K562 (cell line): ENCODE measurements around the gene BANF2. TPM values are rescaled to one million over a fixed set of nuclear protein-coding genes. Genes with fewer than 3 reads are reported as not detected.
"Not testable (repeated sequence)": the region's sequence is repeated elsewhere in the genome, so short reads cannot be mapped to it uniquely, and the experiment has no call there.

ENCODE experiments used
- ATAC-seq: fragments of 200-7000 bp; cut with Tn5 transposase; 3 replicates; pipeline ENCODE4 v1.9.1; 2020; ENCODE audit warnings: moderate library complexity
- BruUV-seq: library from RNA; stranded (reverse); fragments of 400-500 nt; replicated peaks from 2 replicates; lab custom pipeline; 2021; lab: Mats Ljungman, UMichigan
- CTCF ChIA-PET: fragments of 300-600 bp; formaldehyde crosslinking; extraction: SDS; loops from one replicate; lab custom pipeline; 2021; ENCODE audit warnings: low intra/inter-chr PET ratio; lab: Yijun Ruan, JAX
- POLR2A ChIA-PET: fragments of 300-600, 350-650 bp; sonication (Branson Sonifier 250); formaldehyde crosslinking; extraction: SDS; loops from one replicate; lab custom pipeline; 2021; ENCODE audit warnings: antibody characterized with exemption, inconsistent platforms; lab: Yijun Ruan, JAX
- DNase-seq, 4 experiments: peaks; one replicate each; pipeline versions ENCODE4 v3.0.0 to v3.0.0-alpha.2; 2011 to 2018; ENCODE audit warnings: low spot score in 3 of 4, mixed read lengths in 3 of 4; ENCODE audit errors: extremely low read depth in 1 of 4
- FAIRE-seq: peaks from 2 replicates; lab custom pipeline; 2011; peaks lifted over from hg19 to GRCh38; lab: Jason Lieb, UNC
- H2AFZ ChIP-seq: 2 replicates; pipeline ENCODE4 v1.6.0; 2011; ENCODE audit warnings: low read depth, low read length, control low read depth, inconsistent platforms
- H3K27ac ChIP-seq: fragments of 200-600 bp; 3 replicates; pipeline ENCODE4 v1.8.0; 2011; ENCODE audit warnings: low read depth, mild to moderate bottlenecking, control low read depth, inconsistent platforms, low read length, moderate library complexity, mixed read lengths; ENCODE audit errors: extremely low read depth
- H3K27me3 ChIP-seq, 2 experiments: fragments of 300-600 bp in 1 of 2; 2 replicates in 1 of 2; 3 replicates in 1 of 2; pipeline versions ENCODE4 v1.6.0 to v1.8.0; 2011; ENCODE audit warnings: inconsistent platforms in 2 of 2, low read length in 2 of 2, mild to moderate bottlenecking in 1 of 2, mixed read lengths in 1 of 2, moderate library complexity in 1 of 2; ENCODE audit not compliant: control insufficient read depth in 2 of 2, insufficient read depth in 2 of 2
- H3K36me3 ChIP-seq: fragments of 300-600 bp; 3 replicates; pipeline ENCODE4 v1.8.0; 2011; ENCODE audit warnings: mild to moderate bottlenecking, low read length, inconsistent platforms; ENCODE audit not compliant: control insufficient read depth, insufficient read depth
- H3K4me1 ChIP-seq, 2 experiments: fragments of 200-600 bp in 1 of 2; replicated peaks in 1 of 2; 2 replicates in 1 of 2; 3 replicates in 1 of 2; pipeline versions ENCODE4 v1.5.1 to v1.8.0; 2011; ENCODE audit warnings: inconsistent platforms in 2 of 2, low read length in 2 of 2, mild to moderate bottlenecking in 1 of 2, mixed read lengths in 1 of 2, moderate library complexity in 1 of 2; ENCODE audit not compliant: control insufficient read depth in 2 of 2, insufficient read depth in 2 of 2
- H3K4me2 ChIP-seq: 2 replicates; pipeline ENCODE4 v1.6.1; 2011; ENCODE audit warnings: low read length, control low read depth, inconsistent platforms, mixed read lengths; ENCODE audit not compliant: insufficient read depth
- H3K4me3 ChIP-seq: fragments of 200-600 bp; sonication (generic), shearing (Covaris generic); 2 replicates; pipeline ENCODE4 v1.5.1; 2016; ENCODE audit warnings: control low read depth, inconsistent platforms
- H3K79me2 ChIP-seq: fragments of 200-600 bp; 3 replicates; pipeline ENCODE4 v1.8.0; 2011; ENCODE audit warnings: low read length, inconsistent platforms; ENCODE audit not compliant: control insufficient read depth, insufficient read depth
- H3K9ac ChIP-seq, 2 experiments: 2 replicates each; pipeline versions ENCODE4 v1.6.0 to v1.6.1; 2011; ENCODE audit warnings: low read depth in 2 of 2, low read length in 2 of 2, control low read depth in 1 of 2, inconsistent platforms in 1 of 2, mild to moderate bottlenecking in 1 of 2, mixed read lengths in 1 of 2; ENCODE audit not compliant: insufficient read depth in 1 of 2
- H3K9me1 ChIP-seq: one replicate; pipeline ENCODE4 v1.6.0; 2011; ENCODE audit warnings: inconsistent platforms, mild to moderate bottlenecking, low read length, moderate library complexity; ENCODE audit not compliant: control insufficient read depth, insufficient read depth
- H3K9me3 ChIP-seq: replicated peaks from 2 replicates; pipeline ENCODE4 v1.5.1; 2011; ENCODE audit warnings: low read depth, low read length, inconsistent platforms; ENCODE audit not compliant: control insufficient read depth, insufficient read depth
- H4K20me1 ChIP-seq: replicated peaks from 2 replicates; pipeline ENCODE4 v1.6.1; 2011; ENCODE audit warnings: low read length, inconsistent platforms, mixed read lengths; ENCODE audit not compliant: control insufficient read depth, insufficient read depth
- E2F3 ChIP-seq: fragments of 250-450 bp; sonication (Bioruptor Pico); IDR thresholded peaks from 2 replicates; pipeline ENCODE4 v1.4.0; 2020; ENCODE audit warnings: mild to moderate bottlenecking
- HCFC1 ChIP-seq: IDR thresholded peaks from 2 replicates; pipeline ENCODE4 v1.6.1; 2012; ENCODE audit warnings: low read depth, low read length, improper control_type of control experiment
- NUFIP1 ChIP-seq: fragments of 450-650 bp; IDR thresholded peaks from 2 replicates; pipeline ENCODE4 v1.6.1; 2018; ENCODE audit not compliant: partially characterized antibody
- POLR3G ChIP-seq: IDR thresholded peaks from 2 replicates; pipeline ENCODE4 v1.6.1; 2011; ENCODE audit not compliant: insufficient read length, insufficient replicate concordance; ENCODE audit errors: extremely low read depth
- RCOR1 ChIP-seq, 2 experiments: IDR thresholded peaks; 2 replicates each; pipeline ENCODE4 v1.6.1; 2012; ENCODE audit warnings: low read depth in 2 of 2, low read length in 2 of 2, borderline replicate concordance in 1 of 2, improper control_type of control experiment in 1 of 2
- RUNX1 ChIP-seq: sonication (generic); IDR thresholded peaks from 2 replicates; pipeline ENCODE4 v1.6.1; 2016; ENCODE audit warnings: antibody characterized with exemption, low read depth
- TCF3 ChIP-seq: sonication (generic); formaldehyde crosslinking; IDR thresholded peaks from 2 replicates; pipeline ENCODE4 v1.4.0; 2020; ENCODE audit warnings: mild to moderate bottlenecking, missing genetic modification reagents
- XRCC5 ChIP-seq: fragments of 200-400 bp; formaldehyde crosslinking; IDR thresholded peaks from 2 replicates; pipeline ENCODE4 v1.6.1; 2017; ENCODE audit warnings: low read depth, mild to moderate bottlenecking, low read length
- ZNF133 ChIP-seq: fragments of 250-450 bp; sonication (Bioruptor Pico); IDR thresholded peaks from 2 replicates; pipeline ENCODE4 v1.4.0; 2020; ENCODE audit warnings: mild to moderate bottlenecking
- ZNF79 ChIP-seq: fragments of 250-450 bp; sonication (Bioruptor Pico); IDR thresholded peaks from 2 replicates; pipeline ENCODE4 v1.4.0; 2020; ENCODE audit warnings: low read depth, mild to moderate bottlenecking, moderate library complexity
- WGBS: fragments of 100-300 bp; shearing (Covaris generic); methylation state at CpG from one replicate; pipeline ENCODE4 v1.1.6; 2016; ENCODE audit warnings: low coverage, mixed read lengths; ENCODE audit not compliant: insufficient coverage; ENCODE audit errors: missing lambda C conversion rate; 5-methylcytosine and 5-hydroxymethylcytosine counted together
- in situ Hi-C: fragments of 300-500 bp; cut with MboI; formaldehyde crosslinking; loops from 4 replicates; pipeline ENCODE4 v1.15.0; 2018; ENCODE audit warnings: inconsistent platforms, mixed read lengths
- intact Hi-C: fragments of 100-400 bp; cut with micrococcal nuclease; formaldehyde crosslinking; loops from 2 replicates; pipeline ENCODE4 v1.14.2; 2022
- polyA plus RNA-seq, 8 experiments: library from polyadenylated mRNA; depleted of rRNA in 4 of 8; stranded (reverse) in 5 of 8; unstranded in 3 of 8; fragments of >200 nt; fragmentation: Nextera tagmentation in 2 of 8; fragmentation: Illumina TruSeq in 1 of 8; extraction: Ambion mirVana in 2 of 8; extraction: Trizol in 1 of 8; gene quantifications; 2 replicates each; pipeline versions ENCODE4 v1.2.1 to v1.2.3, GENCODE V29; 2011 to 2014; ENCODE audit warnings: inconsistent platforms in 1 of 8, missing spikeins in 1 of 8
- total RNA-seq, 7 experiments: library from RNA; depleted of rRNA in 6 of 7; stranded (reverse); fragments of >200 nt in 6 of 7; fragmentation: Illumina TruSeq in 2 of 7; extraction: Trizol in 2 of 7; gene quantifications; 2 replicates each; pipeline versions ENCODE4 v1.2.1 to v1.2.3, GENCODE V29; 2011 to 2021; ENCODE audit warnings: low replicate concordance in 1 of 7
- TF ChIP-seq, protein P1 (sequence below): fragments of 250-450 bp; sonication (Bioruptor Pico); IDR thresholded peaks from 2 replicates; pipeline ENCODE4 v1.4.0; 2020

The BANF2 gene
- total and polyA plus RNA-seq, 9 of the 15 experiments (the other 6 are each of a cell fraction or from before 2014, with no cell fraction given), result not detected

DNA sequence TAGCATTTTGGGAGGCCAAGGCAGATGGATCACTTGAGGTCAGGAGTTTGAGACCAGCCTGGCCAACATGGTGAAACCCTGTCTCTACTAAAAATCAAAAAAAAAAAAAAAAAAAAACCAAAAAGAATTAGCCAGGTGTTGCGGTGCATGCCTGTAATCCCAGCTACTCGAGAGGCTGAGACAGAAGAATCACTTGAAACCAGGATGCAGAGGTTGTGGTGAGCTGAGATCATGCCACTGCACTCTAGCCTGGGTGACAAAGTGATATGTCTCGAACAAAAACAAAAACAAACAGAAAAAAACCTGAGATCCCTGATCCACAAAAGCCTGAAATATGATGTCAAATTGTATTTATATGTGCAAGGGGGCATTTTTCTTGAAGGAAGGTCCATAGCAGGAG lies 8.2 kb downstream of the BANF2 start:
- H3K4me2 ChIP-seq, ATAC-seq, FAIRE-seq, H3K79me2 ChIP-seq, H3K9me1 ChIP-seq, H2AFZ ChIP-seq, BruUV-seq, CTCF ChIA-PET, H3K4me3 ChIP-seq, intact Hi-C loops, H4K20me1 ChIP-seq, H3K36me3 ChIP-seq, POLR2A ChIA-PET, H3K27ac ChIP-seq, H3K9ac ChIP-seq, H3K9me3 ChIP-seq, DNase-seq, H3K4me1 ChIP-seq, in situ Hi-C loops: not testable (repeated sequence)
- 0% methylated on average over 3 of the region's 3 CpGs for WGBS
- peaks cover 0 to 32% of the 10 kb centered on the region in 2 experiments; a peak in 3 of 5 replicates for H3K27me3 ChIP-seq

DNA sequence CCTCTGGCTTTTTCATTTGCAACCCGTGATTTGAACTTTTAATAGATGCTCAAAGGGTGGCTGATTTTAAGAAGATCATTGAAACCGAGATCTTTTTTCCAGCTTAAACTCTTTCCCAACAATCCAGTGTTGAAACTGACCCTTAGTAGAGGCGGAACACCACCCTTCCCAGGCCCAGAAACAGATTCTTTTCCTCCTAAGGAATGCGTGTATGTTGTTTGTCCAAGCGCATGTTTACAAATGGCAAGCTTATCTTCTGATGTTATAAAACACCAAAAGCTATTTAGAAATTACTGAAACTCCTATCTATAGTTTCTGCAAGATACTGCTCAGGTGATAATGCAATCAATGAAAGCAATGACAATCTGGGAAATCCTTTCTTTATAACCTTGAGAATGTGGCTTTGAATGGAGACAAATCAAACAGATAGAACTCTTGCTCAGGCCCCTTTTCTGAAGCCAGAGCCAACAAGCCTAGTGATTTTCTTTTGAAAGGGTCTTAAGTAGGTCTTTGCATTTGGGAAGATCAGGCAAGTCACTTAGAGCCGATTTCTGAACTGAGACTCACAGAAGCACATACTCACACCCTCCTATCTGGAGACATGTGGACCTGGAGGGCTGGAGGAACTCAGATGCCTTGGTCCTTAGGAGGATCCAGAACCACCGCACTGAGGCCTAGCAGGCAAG lies 9.1 kb downstream of the BANF2 start:
- no TSS peak for BruUV-seq
- H3K4me3 ChIP-seq, result no peak overlapping the region
- no peak overlapping the region for H3K27ac ChIP-seq
- CTCF ChIA-PET, result no interaction called here
- WGBS, result 5% methylated on average over 7 of the region's 7 CpGs
- no peak overlapping the region for H3K9ac ChIP-seq
- no peaks in the 10 kb centered on the region for H4K20me1 ChIP-seq
- H3K27me3 ChIP-seq, result peaks cover 0 to 32% of the 10 kb centered on the region in 2 experiments; a peak in 3 of 5 replicates
- no peak for ATAC-seq
- in situ Hi-C loops, result no loop called here
- no peak for DNase-seq
- FAIRE-seq, result no peak
- POLR2A ChIA-PET, result no interaction called here
- no peaks in the 10 kb centered on the region for H3K36me3 ChIP-seq
- H3K9me1 ChIP-seq, result no peaks in the 10 kb centered on the region
- no peaks in the 10 kb centered on the region for H3K9me3 ChIP-seq
- no peak overlapping the region for H2AFZ ChIP-seq
- peaks cover 0 to 6% of the 10 kb centered on the region in 2 experiments; a peak in 3 of 5 replicates for H3K4me1 ChIP-seq
- no peaks in the 10 kb centered on the region for H3K79me2 ChIP-seq
- no peak overlapping the region for H3K4me2 ChIP-seq
- intact Hi-C loops, result no loop called here
- no peak for TF ChIP-seq RCOR1 (IDR thresholded peaks at IDR 0.05; ENCODE audit: borderline replicate concordance in 1 of 2, low read depth in 2 of 2, low read length in 2 of 2)
- no peak for TF ChIP-seq ZNF133 (CRISPR knock-in tag)
- TF ChIP-seq, protein P1, sequence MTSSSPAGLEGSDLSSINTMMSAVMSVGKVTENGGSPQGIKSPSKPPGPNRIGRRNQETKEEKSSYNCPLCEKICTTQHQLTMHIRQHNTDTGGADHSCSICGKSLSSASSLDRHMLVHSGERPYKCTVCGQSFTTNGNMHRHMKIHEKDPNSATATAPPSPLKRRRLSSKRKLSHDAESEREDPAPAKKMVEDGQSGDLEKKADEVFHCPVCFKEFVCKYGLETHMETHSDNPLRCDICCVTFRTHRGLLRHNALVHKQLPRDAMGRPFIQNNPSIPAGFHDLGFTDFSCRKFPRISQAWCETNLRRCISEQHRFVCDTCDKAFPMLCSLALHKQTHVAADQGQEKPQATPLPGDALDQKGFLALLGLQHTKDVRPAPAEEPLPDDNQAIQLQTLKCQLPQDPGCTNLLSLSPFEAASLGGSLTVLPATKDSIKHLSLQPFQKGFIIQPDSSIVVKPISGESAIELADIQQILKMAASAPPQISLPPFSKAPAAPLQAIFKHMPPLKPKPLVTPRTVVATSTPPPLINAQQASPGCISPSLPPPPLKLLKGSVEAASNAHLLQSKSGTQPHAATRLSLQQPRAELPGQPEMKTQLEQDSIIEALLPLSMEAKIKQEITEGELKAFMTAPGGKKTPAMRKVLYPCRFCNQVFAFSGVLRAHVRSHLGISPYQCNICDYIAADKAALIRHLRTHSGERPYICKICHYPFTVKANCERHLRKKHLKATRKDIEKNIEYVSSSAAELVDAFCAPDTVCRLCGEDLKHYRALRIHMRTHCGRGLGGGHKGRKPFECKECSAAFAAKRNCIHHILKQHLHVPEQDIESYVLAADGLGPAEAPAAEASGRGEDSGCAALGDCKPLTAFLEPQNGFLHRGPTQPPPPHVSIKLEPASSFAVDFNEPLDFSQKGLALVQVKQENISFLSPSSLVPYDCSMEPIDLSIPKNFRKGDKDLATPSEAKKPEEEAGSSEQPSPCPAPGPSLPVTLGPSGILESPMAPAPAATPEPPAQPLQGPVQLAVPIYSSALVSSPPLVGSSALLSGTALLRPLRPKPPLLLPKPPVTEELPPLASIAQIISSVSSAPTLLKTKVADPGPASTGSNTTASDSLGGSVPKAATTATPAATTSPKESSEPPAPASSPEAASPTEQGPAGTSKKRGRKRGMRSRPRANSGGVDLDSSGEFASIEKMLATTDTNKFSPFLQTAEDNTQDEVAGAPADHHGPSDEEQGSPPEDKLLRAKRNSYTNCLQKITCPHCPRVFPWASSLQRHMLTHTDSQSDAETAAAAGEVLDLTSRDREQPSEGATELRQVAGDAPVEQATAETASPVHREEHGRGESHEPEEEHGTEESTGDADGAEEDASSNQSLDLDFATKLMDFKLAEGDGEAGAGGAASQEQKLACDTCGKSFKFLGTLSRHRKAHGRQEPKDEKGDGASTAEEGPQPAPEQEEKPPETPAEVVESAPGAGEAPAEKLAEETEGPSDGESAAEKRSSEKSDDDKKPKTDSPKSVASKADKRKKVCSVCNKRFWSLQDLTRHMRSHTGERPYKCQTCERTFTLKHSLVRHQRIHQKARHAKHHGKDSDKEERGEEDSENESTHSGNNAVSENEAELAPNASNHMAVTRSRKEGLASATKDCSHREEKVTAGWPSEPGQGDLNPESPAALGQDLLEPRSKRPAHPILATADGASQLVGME, result no peak
- no peak for TF ChIP-seq HCFC1
- TF ChIP-seq XRCC5, result no peak
- TF ChIP-seq NUFIP1, result no peak
- no peak for TF ChIP-seq POLR3G
- no peak for TF ChIP-seq ZNF79 (CRISPR knock-in tag)
- TF ChIP-seq RUNX1, result no peak
- no peak for TF ChIP-seq TCF3 (CRISPR knock-in tag)
- no peak for TF ChIP-seq E2F3
